Neuronal stem cell (in vitro differentiated cells): ENCODE measurements around the gene TPPP.

Experiments
- DNase-seq: peaks from one replicate; pipeline ENCODE4 v3.0.0-alpha.2; 2013; ENCODE audit warnings: low spot score
- H2AFZ ChIP-seq: one replicate; pipeline ENCODE4 v1.6.1; 2013; ENCODE audit warnings: mild to moderate bottlenecking, low read length, inconsistent platforms
- H2AK5ac ChIP-seq: 2 replicates; pipeline ENCODE4 v1.6.1; 2013; ENCODE audit warnings: low read depth, mild to moderate bottlenecking, inconsistent platforms, low read length, moderate library complexity, mixed read lengths
- H2BK120ac ChIP-seq: 2 replicates; pipeline ENCODE4 v1.6.1; 2013; ENCODE audit warnings: low read depth, mild to moderate bottlenecking, inconsistent platforms, low read length, moderate library complexity, mixed read lengths
- H2BK12ac ChIP-seq: one replicate; pipeline ENCODE4 v1.6.1; 2013; ENCODE audit warnings: low read length, inconsistent platforms
- H2BK15ac ChIP-seq: 2 replicates; pipeline ENCODE4 v1.6.1; 2013; ENCODE audit warnings: mild to moderate bottlenecking, low read length, inconsistent platforms, mixed read lengths
- H2BK5ac ChIP-seq: one replicate; pipeline ENCODE4 v1.6.1; 2013; ENCODE audit warnings: inconsistent platforms, mild to moderate bottlenecking, low read length, moderate library complexity
- H3K14ac ChIP-seq: one replicate; pipeline ENCODE4 v1.6.1; 2013; ENCODE audit warnings: low read length, inconsistent platforms
- H3K18ac ChIP-seq: 2 replicates; pipeline ENCODE4 v1.6.1; 2013; ENCODE audit warnings: low read length, inconsistent platforms
- H3K23ac ChIP-seq: 2 replicates; pipeline ENCODE4 v1.6.1; 2013; ENCODE audit warnings: low read depth, mild to moderate bottlenecking, mixed read lengths, low read length, inconsistent platforms; ENCODE audit not compliant: poor library complexity
- H3K27ac ChIP-seq: replicated peaks from 3 replicates; pipeline ENCODE4 v1.5.1; 2013; ENCODE audit warnings: low read length, inconsistent platforms
- H3K27me3 ChIP-seq, 3 experiments: 2 replicates each; pipeline ENCODE4 v1.6.1; 2013; ENCODE audit warnings: low read length in 3 of 3, mild to moderate bottlenecking in 2 of 3, inconsistent platforms in 1 of 3, low read depth in 1 of 3, mixed read lengths in 1 of 3, moderate library complexity in 1 of 3; ENCODE audit not compliant: control insufficient read depth in 3 of 3, insufficient read depth in 3 of 3
- H3K36me3 ChIP-seq, 2 donors: replicated peaks in 1 of 2; 2 replicates each; pipeline ENCODE4 v1.6.1; 2013; ENCODE audit warnings: low read length in 2 of 2; ENCODE audit not compliant: control insufficient read depth in 2 of 2, insufficient read depth in 2 of 2
- H3K4ac ChIP-seq: 2 replicates; pipeline ENCODE4 v1.6.1; 2013; ENCODE audit warnings: inconsistent platforms, mild to moderate bottlenecking, low read length, moderate library complexity
- H3K4me1 ChIP-seq, 2 donors: 1 replicate in 1 of 2; 2 replicates in 1 of 2; pipeline ENCODE4 v1.6.1; 2013; ENCODE audit warnings: low read length in 2 of 2, low read depth in 1 of 2; ENCODE audit not compliant: control insufficient read depth in 2 of 2, insufficient read depth in 1 of 2
- H3K4me2 ChIP-seq: one replicate; pipeline ENCODE4 v1.6.1; 2013; ENCODE audit warnings: mild to moderate bottlenecking, low read length, inconsistent platforms; ENCODE audit not compliant: insufficient read depth, poor library complexity, severe bottlenecking
- H3K4me3 ChIP-seq, 2 donors: 2 replicates each; pipeline ENCODE4 v1.5.1; 2013; ENCODE audit warnings: low read length in 2 of 2, mild to moderate bottlenecking in 2 of 2, inconsistent platforms in 1 of 2, moderate library complexity in 1 of 2
- H3K79me1 ChIP-seq: one replicate; pipeline ENCODE4 v1.6.1; 2013; ENCODE audit warnings: low read depth, mild to moderate bottlenecking, inconsistent platforms, low read length, moderate library complexity
- H3K9ac ChIP-seq: one replicate; pipeline ENCODE4 v1.6.1; 2013; ENCODE audit warnings: mild to moderate bottlenecking, low read depth, low read length, inconsistent platforms; ENCODE audit not compliant: poor library complexity
- H3K9me3 ChIP-seq, 2 donors: replicated peaks in 1 of 2; 2 replicates each; pipeline versions ENCODE3 to v1.6.1; 2013; ENCODE audit warnings: low read length in 2 of 2, mild to moderate bottlenecking in 2 of 2, inconsistent platforms in 1 of 2, low read depth in 1 of 2, mixed read lengths in 1 of 2, moderate library complexity in 1 of 2; ENCODE audit not compliant: control insufficient read depth in 2 of 2, insufficient read depth in 1 of 2
- H4K8ac ChIP-seq: one replicate; pipeline ENCODE4 v1.6.1; 2013; ENCODE audit warnings: low read depth, mild to moderate bottlenecking, inconsistent platforms, low read length, moderate library complexity
- H4K91ac ChIP-seq: one replicate; pipeline ENCODE4 v1.6.1; 2013; ENCODE audit warnings: low read length, low read depth, mild to moderate bottlenecking, inconsistent platforms; ENCODE audit not compliant: poor library complexity
- WGBS, 2 donors: extraction: QIAGEN DNeasy Blood & Tissue Kit; methylation state at CpG; one replicate each; pipeline ENCODE4 v1.1.7; 2013; ENCODE audit warnings: missing lambda C conversion rate in 2 of 2, mixed read lengths in 1 of 2; ENCODE audit not compliant: insufficient read length in 2 of 2, insufficient replicate concordance in 1 of 2; ENCODE audit errors: extremely low coverage in 2 of 2; 5-methylcytosine and 5-hydroxymethylcytosine counted together

The TPPP gene

GRCh38 chr5:647727-648126, 45.4 kb downstream of the TPPP start:
- Histone ChIP-seq H3K4me3 (no peak overlapping the region), H3K4me2 (no peak overlapping the region), H4K8ac (no peak overlapping the region), H2BK5ac (no peak overlapping the region), H2AK5ac (no peak overlapping the region), H3K4me1 (no peaks in the 10 kb centered on the region), H4K91ac (no peak overlapping the region), H3K36me3 (peaks cover 48 to 81% of the 10 kb centered on the region in 2 donors), H3K27me3 (no peaks in the 10 kb centered on the region), H2AFZ (no peak overlapping the region), H3K18ac (no peak overlapping the region), H3K79me1 (peaks cover 10% of the 10 kb centered on the region), H3K9me3 (peaks cover 6 to 22% of the 10 kb centered on the region in 2 donors), H3K27ac (no peak overlapping the region), H3K9ac (no peak overlapping the region), H3K14ac (no peak overlapping the region), H2BK120ac (no peak overlapping the region), H3K23ac (no peak overlapping the region), H3K4ac (no peak overlapping the region), H2BK12ac (no peak overlapping the region), H2BK15ac (no peak overlapping the region)
- no CpG with 5 or more reads among the region's 9 CpGs for WGBS, 2 donors
- no peak for DNase-seq

GRCh38 chr5:647311-647710, 45.8 kb downstream of the TPPP start:
- Histone ChIP-seq H2BK120ac (no peak overlapping the region), H3K4me2 (no peak overlapping the region), H3K4me1 (no peaks in the 10 kb centered on the region), H2BK12ac (no peak overlapping the region), H3K79me1 (peaks cover 11% of the 10 kb centered on the region), H3K9ac (no peak overlapping the region), H2AFZ (no peak overlapping the region), H3K9me3 (peaks cover 7 to 22% of the 10 kb centered on the region in 2 donors), H3K4me3 (no peak overlapping the region), H3K4ac (no peak overlapping the region), H3K36me3 (peaks cover 50 to 81% of the 10 kb centered on the region in 2 donors), H3K27ac (no peak overlapping the region), H4K8ac (no peak overlapping the region), H2BK15ac (no peak overlapping the region), H4K91ac (no peak overlapping the region), H3K18ac (no peak overlapping the region), H3K23ac (no peak overlapping the region), H2AK5ac (no peak overlapping the region), H3K27me3 (no peaks in the 10 kb centered on the region), H2BK5ac (no peak overlapping the region), H3K14ac (no peak overlapping the region)
- no CpG with 5 or more reads among the region's 4 CpGs for WGBS, 2 donors
- no peak for DNase-seq

GRCh38 chr5:646396-647201, 46.6 kb downstream of the TPPP start:
- Histone ChIP-seq H2BK5ac (no peak overlapping the region), H3K18ac (no peak overlapping the region), H3K27ac (no peak overlapping the region), H2BK12ac (no peak overlapping the region), H3K4ac (peak overlapping the region; percentile 76), H3K14ac (no peak overlapping the region), H3K36me3 (peaks cover 46 to 79% of the 10 kb centered on the region in 2 donors), H3K4me3 (no peak overlapping the region), H3K4me1 (no peaks in the 10 kb centered on the region), H2AFZ (no peak overlapping the region), H4K8ac (peak overlapping the region; percentile 65), H2BK15ac (no peak overlapping the region), H3K23ac (peak overlapping the region; percentile 80), H3K27me3 (no peaks in the 10 kb centered on the region), H4K91ac (no peak overlapping the region), H3K9ac (peak overlapping the region; percentile 70), H3K9me3 (peaks cover 5 to 22% of the 10 kb centered on the region in 2 donors), H3K4me2 (no peak overlapping the region), H2BK120ac (no peak overlapping the region), H2AK5ac (no peak overlapping the region), H3K79me1 (peaks cover 12% of the 10 kb centered on the region)
- WGBS, 2 donors, result no CpG with 5 or more reads among the region's 18 CpGs
- no peak for DNase-seq

GRCh38 chr5:645421-645820, 47.7 kb downstream of the TPPP start:
- WGBS, 2 donors, result no CpG with 5 or more reads among the region's 13 CpGs
- Histone ChIP-seq H2BK12ac (no peak overlapping the region), H3K18ac (no peak overlapping the region), H3K4me3 (no peak overlapping the region), H2BK5ac (no peak overlapping the region), H3K23ac (peak overlapping the region; percentile 39), H2AFZ (no peak overlapping the region), H3K4me1 (no peaks in the 10 kb centered on the region), H2BK15ac (no peak overlapping the region), H3K4ac (no peak overlapping the region), H3K4me2 (no peak overlapping the region), H3K27me3 (no peaks in the 10 kb centered on the region), H4K91ac (no peak overlapping the region), H3K36me3 (peaks cover 52 to 85% of the 10 kb centered on the region in 2 donors), H2AK5ac (no peak overlapping the region), H3K9me3 (peaks cover 5 to 22% of the 10 kb centered on the region in 2 donors), H3K79me1 (peaks cover 12% of the 10 kb centered on the region), H3K9ac (no peak overlapping the region), H3K27ac (no peak overlapping the region), H3K14ac (no peak overlapping the region), H4K8ac (no peak overlapping the region), H2BK120ac (no peak overlapping the region)
- no peak for DNase-seq
